Ecto neural progenitor cell (in vitro differentiated cells): Measurements from ENCODE around the gene LBR.

Experiments
- DNase-seq: peaks from one replicate; pipeline ENCODE4 v3.0.0-alpha.2; 2018; ENCODE audit warnings: low spot score

The LBR gene

GRCh38 chr1:225373155-225373554 is 54.7 kb downstream of the LBR start:
- no peak for DNase-seq

DNA sequence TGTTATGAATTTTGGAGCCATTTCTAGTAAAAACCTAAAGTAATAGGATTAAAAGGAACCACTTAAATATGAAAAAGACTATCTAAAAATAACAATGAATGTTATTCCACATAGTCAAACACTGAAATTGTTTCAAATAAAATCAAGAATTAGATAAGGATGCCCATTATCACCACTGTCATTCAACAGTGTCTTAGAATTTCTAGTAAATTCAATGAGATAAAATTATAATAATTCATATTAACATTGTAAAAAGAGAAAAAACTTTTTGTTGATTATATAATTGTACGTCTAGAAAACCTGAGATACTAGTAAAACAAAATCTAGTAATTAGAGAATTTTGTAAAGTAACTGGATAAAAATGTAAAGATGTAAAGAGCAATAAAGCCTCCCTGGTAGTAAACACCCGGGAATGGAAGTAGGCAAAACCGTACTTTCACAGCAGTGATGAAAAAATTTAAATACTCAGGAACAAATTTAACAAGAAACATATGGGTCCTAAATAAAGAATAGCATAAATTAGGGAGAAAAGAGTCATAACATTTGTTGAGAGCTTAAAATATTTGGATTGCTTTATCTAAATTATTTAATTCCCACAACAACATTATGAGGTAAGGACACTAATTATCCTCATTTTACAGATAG is 56.4 kb downstream of the LBR start:
- DNase-seq = no peak

DNA sequence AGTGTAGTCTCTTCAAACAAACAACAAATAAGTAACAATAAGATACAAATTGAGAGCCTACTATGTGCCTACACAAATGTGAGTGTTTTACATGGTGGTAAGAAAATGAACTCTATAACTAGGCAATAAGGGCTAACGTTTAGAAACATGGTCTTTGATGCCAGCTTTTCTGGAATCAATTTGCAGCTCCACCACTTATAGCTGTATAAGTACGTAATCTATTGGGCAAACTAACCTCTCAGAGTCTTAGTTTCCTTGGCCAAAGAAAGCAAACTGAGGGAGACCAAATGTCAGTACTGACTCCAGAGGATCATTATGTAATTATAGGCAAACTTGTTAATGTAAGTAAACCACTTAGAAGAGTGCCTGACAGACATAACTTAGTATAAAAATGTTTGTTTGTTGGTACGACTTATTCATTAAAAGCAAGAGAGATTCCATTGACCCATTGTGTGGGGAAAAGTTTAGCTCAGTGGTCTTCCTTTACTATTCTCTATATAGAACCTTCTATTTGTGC is 59.7 kb downstream of the LBR start:
- no peak for DNase-seq

DNA sequence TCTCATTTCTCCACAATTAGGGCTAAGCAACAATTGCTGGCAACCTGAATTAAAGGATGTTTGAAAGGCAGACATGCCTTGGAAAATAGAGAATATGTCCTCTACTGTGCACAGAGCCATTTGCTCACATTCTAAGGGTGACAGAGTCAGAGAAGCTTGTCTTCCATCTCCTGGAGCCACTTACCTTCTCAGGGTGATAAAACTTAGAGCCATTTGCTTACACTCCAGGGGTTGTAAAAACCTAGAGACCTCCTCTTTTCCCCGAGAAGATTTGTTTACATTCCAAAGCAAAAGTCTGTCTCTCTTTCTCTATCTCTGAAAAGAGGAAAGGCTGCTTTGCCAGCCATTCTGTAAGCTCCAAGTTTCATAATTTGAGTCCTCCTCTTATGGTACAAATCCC is 61.3 kb downstream of the LBR start:
- DNase-seq = no peak

DNA sequence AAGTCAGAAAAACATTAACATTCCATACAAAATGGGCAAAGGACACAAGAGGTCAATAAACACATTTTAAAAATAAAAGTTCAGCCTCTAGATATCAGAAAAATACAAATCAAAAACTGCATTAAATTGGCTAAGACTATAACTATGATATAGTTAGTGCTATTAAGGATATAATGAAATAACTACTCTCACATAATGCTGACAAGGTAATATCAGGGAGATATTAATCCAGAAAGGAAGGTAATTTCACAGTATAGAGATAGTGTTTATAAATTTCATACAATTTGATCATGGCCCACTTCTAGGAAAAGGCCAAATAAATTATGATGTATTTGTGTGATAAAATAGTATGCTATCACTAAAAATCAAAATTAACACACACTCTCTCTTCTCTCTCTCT is 61.8 kb downstream of the LBR start:
- DNase-seq = no peak

DNA sequence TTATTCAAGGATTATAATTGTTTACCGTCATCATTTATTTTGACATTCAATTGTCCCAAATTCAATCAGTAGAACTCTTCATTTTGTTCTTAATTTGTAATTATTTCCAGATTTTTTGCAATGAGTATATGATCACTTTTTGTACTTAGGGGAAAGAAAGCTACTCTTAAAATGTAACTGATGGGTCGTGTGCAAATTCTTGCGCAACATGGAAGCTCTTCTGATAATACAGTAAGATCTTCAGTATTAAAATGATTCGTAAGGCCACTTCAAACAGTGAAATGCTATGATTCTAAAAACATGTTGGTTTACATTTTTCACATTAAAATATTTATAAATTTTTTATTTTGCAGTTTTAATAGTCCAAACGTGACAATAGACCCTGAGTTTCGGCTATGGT is 63.4 kb downstream of the LBR start:
- DNase-seq = no peak

- no peak for DNase-seq
These were observed 65.0 kb downstream of the LBR start for GRCh38 chr1:225362805-225363204.

DNA sequence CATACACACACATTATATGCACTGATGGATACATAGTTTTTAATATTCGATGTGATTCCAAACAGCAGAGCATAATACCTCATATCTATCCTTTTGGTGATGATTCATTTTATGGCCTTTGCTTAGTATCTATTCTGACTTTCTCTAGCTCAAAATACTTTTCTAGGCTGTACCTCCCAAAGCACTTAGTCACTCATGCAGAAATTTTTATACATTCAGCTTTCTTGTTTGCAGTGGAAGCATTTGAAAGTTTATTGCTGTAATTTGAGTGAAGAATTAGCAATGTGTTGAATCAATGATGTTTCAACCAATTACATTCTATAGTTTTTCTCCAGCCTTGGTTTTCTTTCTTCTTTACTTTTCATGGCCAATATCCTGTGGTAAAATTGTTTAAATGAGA is 66.7 kb downstream of the LBR start:
- no peak for DNase-seq

GRCh38 chr1:225360119-225360518 is 67.7 kb downstream of the LBR start:
- no peak for DNase-seq

- DNase-seq = no peak
These were observed 72.0 kb downstream of the LBR start for GRCh38 chr1:225355863-225356262.

DNA sequence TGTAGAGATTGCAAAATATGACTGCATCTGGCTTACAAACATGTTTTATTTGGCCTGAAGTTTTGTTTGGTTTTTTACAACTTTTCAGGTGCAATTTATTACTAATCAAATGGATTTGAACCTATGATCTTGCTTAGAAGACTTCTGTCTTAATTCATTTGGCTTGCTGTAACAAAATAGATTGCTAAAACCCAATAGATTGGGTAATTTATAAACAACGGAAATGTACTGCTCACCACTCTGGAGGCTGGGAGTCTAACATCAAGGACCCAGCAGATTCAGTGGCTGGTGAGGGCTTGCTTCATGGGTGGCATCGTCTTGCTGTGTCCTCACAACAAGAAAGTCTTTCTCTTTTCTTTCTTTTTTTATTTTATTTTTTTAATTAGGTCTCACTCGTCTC is 72.9 kb downstream of the LBR start:
- DNase-seq = no peak
